ENCODE measurements around the gene GABBR1. TPM values are rescaled to one million over a fixed set of nuclear protein-coding genes. Genes with fewer than 3 reads are reported as not detected.
A peak's percentile ranks its signal among the peaks of the same experiment; 100 is the strongest.

Gene GABBR1
- total RNA-seq, 1 donor from 2014 or later = 120 TPM

DNA sequence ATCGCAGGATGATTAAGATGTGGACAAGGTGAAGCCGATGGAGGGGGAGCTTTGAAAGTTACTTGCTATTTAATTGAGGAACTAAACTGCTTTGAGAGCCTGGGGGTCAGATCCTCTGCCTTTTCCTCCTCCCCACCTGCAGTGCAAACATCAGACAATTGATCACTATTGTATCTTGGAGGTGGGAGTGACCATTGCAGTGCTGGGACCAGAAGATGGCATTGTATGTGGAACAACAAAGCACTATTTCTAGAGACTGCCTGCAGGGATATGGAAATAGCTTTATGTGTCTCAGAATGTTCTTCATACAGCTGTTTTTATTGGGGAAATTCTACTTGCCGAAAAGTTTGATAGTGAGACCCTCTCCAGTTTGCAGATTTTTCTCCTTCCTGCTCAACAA, 28.1 kb upstream of the GABBR1 start:
- no peak overlapping the region for H3K4me3 Mint-ChIP-seq (ENCODE audit: low read depth)
- H3K4me1 Mint-ChIP-seq (ENCODE audit: low read depth) = peaks cover 11% of the 10 kb centered on the region
- H3K36me3 Mint-ChIP-seq (ENCODE audit: insufficient read depth) = no peaks in the 10 kb centered on the region
- no peak for TF ChIP-seq CTCF (IDR thresholded peaks at IDR 0.05; ENCODE audit: unreplicated experiment)
- H3K9me3 Mint-ChIP-seq (ENCODE audit: low read depth) = no peaks in the 10 kb centered on the region
- no peak overlapping the region for H3K27ac Mint-ChIP-seq
- DNase-seq (ENCODE audit: low spot score, unreplicated experiment) = no peak
- H3K27me3 Mint-ChIP-seq = no peaks in the 10 kb centered on the region

- Mint-ChIP-seq H3K36me3 (ENCODE audit: insufficient read depth) (no peaks in the 10 kb centered on the region), H3K4me1 (ENCODE audit: low read depth) (peaks cover 3% of the 10 kb centered on the region), H3K27ac (no peak within 1 kb of the TSS), H3K9me3 (ENCODE audit: low read depth) (no peaks in the 10 kb centered on the region), H3K27me3 (peaks cover 3% of the 10 kb centered on the region), H3K4me3 (ENCODE audit: low read depth) (no peak within 1 kb of the TSS)
- no peak for TF ChIP-seq CTCF (IDR thresholded peaks at IDR 0.05; ENCODE audit: unreplicated experiment)
- DNase-seq (ENCODE audit: low spot score, unreplicated experiment) = no peak
Measured at GRCh38 chr6:29656798-29657197, 23.8 kb upstream of the GABBR1 start, which contains the start of gene MOG. MOG (plus strand) TSS chr6:29657092; CDS start chr6:29657210, 118 bp downstream.

DNA sequence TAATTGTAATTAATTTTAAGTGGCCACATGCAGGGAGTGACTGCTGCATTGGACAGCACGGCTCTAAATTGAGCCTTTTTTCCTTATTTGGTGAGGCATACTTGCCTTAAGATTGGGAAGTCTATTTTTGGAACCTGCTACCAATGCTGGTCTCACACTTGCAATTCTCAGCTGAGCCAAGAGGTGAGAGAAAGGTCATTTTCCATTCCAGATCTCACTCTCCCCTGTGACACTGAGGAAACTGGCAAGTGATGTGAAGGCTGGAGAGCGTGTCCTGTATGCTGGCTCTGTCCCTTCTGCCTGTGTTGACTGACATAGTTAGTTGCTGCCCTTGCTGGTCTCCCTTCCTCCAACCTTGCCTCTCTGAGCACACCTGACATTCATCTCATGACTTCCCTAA, 23.2 kb upstream of the GABBR1 start:
- TF ChIP-seq CTCF (IDR thresholded peaks at IDR 0.05; ENCODE audit: unreplicated experiment) = no peak
- H3K4me1 Mint-ChIP-seq (ENCODE audit: low read depth) = peaks cover 4% of the 10 kb centered on the region
- DNase-seq (ENCODE audit: low spot score, unreplicated experiment) = no peak
- H3K27ac Mint-ChIP-seq = no peak overlapping the region
- H3K36me3 Mint-ChIP-seq (ENCODE audit: insufficient read depth) = no peaks in the 10 kb centered on the region
- no peaks in the 10 kb centered on the region for H3K9me3 Mint-ChIP-seq (ENCODE audit: low read depth)
- H3K4me3 Mint-ChIP-seq (ENCODE audit: low read depth) = no peak overlapping the region
- peaks cover 3% of the 10 kb centered on the region for H3K27me3 Mint-ChIP-seq

DNA sequence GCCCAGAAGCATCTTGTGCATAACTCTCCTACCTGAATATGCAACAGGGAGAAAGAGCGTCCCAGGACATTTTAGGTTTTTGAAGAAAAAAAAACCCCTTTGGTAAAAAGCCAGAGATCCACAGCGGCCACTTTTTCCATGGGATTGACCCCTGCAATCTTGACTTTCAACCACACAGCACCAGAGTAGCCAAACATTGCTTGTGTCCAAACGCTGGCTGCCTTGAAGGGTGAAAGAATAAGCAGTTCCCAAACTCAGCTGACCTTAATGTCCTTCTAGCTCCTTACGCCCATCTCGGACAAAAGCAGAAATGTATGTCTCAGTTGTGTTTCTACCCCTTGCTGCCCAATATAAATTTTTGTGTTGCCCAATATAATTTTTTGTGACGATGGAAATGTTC, 22.7 kb upstream of the GABBR1 start:
- Mint-ChIP-seq H3K27ac (no peak overlapping the region), H3K4me1 (ENCODE audit: low read depth) (peaks cover 4% of the 10 kb centered on the region), H3K36me3 (ENCODE audit: insufficient read depth) (no peaks in the 10 kb centered on the region), H3K27me3 (peaks cover 3% of the 10 kb centered on the region), H3K9me3 (ENCODE audit: low read depth) (no peaks in the 10 kb centered on the region), H3K4me3 (ENCODE audit: low read depth) (no peak overlapping the region)
- DNase-seq (ENCODE audit: low spot score, unreplicated experiment) = no peak
- TF ChIP-seq CTCF (IDR thresholded peaks at IDR 0.05; ENCODE audit: unreplicated experiment) = no peak

DNA sequence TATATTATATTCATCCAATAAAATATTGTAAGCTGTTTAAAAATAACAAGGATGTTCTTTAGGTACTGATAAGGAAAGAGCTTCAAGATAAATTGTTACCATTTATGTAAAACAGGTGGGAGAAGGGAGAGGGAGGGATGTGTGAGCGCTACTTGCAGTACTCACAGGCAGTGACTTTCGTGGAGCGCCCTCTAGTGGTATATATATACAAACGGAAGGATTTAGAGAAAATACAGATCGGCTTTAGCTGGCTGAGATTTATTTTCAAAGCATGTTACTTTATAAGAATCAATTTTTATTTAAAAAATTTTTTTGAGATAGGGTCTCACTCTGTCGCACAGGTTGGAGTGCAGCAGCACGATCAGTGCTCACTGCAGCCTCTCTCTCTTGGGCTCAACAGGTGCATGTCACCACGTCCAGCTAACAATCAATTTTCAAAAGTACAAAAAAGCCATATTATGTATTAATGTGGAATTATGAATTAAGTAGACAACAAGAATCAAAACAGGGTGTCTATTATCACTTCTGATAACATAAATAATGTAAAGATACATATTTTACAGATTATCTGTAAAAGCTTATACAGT, 20.6 kb upstream of the GABBR1 start:
- no peak overlapping the region for H3K4me3 Mint-ChIP-seq (ENCODE audit: low read depth)
- peaks cover 3% of the 10 kb centered on the region for H3K27me3 Mint-ChIP-seq
- peak; percentile 81 for TF ChIP-seq CTCF (IDR thresholded peaks at IDR 0.05; ENCODE audit: unreplicated experiment)
- H3K9me3 Mint-ChIP-seq (ENCODE audit: low read depth) = no peaks in the 10 kb centered on the region
- no peaks in the 10 kb centered on the region for H3K36me3 Mint-ChIP-seq (ENCODE audit: insufficient read depth)
- DNase-seq (ENCODE audit: low spot score, unreplicated experiment) = no peak
- peaks cover 9% of the 10 kb centered on the region for H3K4me1 Mint-ChIP-seq (ENCODE audit: low read depth)
- H3K27ac Mint-ChIP-seq = no peak overlapping the region
